Karpas-422 (cell line): ENCODE data around the gene ADAMTSL1. TPM values are rescaled to one million over a fixed set of nuclear protein-coding genes. Genes with fewer than 3 reads are reported as not detected.
A peak's percentile ranks its signal among the peaks of the same experiment; 100 is the strongest.

ENCODE experiments used
- DNase-seq: peaks from one replicate; pipeline ENCODE4 v3.0.0-alpha.2; 2015
- H2AFZ ChIP-seq: fragments of 200-600 bp; sonication (generic); 2 replicates; pipeline ENCODE4 v1.6.1; 2014; ENCODE audit warnings: antibody characterized with exemption, low read length, mixed read lengths
- H3K27ac ChIP-seq: fragments of 200-600 bp; sonication (generic); 2 replicates; pipeline ENCODE4 v1.5.1; 2014; ENCODE audit warnings: mild to moderate bottlenecking, low read length, moderate library complexity
- H3K27me3 ChIP-seq: fragments of 200-600 bp; sonication (generic); 2 replicates; pipeline ENCODE4 v1.6.1; 2014; ENCODE audit warnings: low read length, mixed read lengths
- H3K36me3 ChIP-seq: fragments of 200-600 bp; sonication (generic); 2 replicates; pipeline ENCODE4 v1.6.1; 2014; ENCODE audit warnings: low read length, mixed read lengths; ENCODE audit not compliant: insufficient read depth
- H3K4me1 ChIP-seq: fragments of 200-600 bp; sonication (generic); 2 replicates; pipeline ENCODE4 v1.6.1; 2014; ENCODE audit warnings: mild to moderate bottlenecking, low read length, mixed read lengths
- H3K4me2 ChIP-seq: fragments of 200-600 bp; sonication (generic); 2 replicates; pipeline ENCODE4 v1.6.1; 2014; ENCODE audit warnings: low read length, low read depth, mild to moderate bottlenecking; ENCODE audit not compliant: poor library complexity, severe bottlenecking
- H3K4me3 ChIP-seq: fragments of 200-600 bp; sonication (generic); 2 replicates; pipeline ENCODE4 v1.5.1; 2014; ENCODE audit warnings: mild to moderate bottlenecking, antibody characterized with exemption, low read length, mixed read lengths
- H3K79me2 ChIP-seq: fragments of 200-600 bp; sonication (generic); 2 replicates; pipeline ENCODE4 v1.6.1; 2014; ENCODE audit warnings: mild to moderate bottlenecking, low read length, mixed read lengths
- H3K9ac ChIP-seq: fragments of 200-600 bp; sonication (generic); 2 replicates; pipeline ENCODE4 v1.6.0; 2014; ENCODE audit warnings: low read length
- H3K9me2 ChIP-seq: fragments of 200-600 bp; sonication (generic), shearing (Covaris generic); replicated peaks from 2 replicates; pipeline ENCODE4 v1.6.0; 2014; ENCODE audit warnings: mild to moderate bottlenecking, low read length, moderate library complexity; ENCODE audit not compliant: insufficient read depth
- H3K9me3 ChIP-seq: fragments of 300-700, 200-600 bp; sonication (generic); 2 replicates; pipeline ENCODE4 v1.6.1; 2014; ENCODE audit warnings: low read length, mixed read lengths
- H4K20me1 ChIP-seq: fragments of 200-600 bp; sonication (generic); 2 replicates; pipeline ENCODE4 v1.6.1; 2014; ENCODE audit warnings: mild to moderate bottlenecking, antibody characterized with exemption, low read length, low read depth; ENCODE audit not compliant: insufficient read depth
- total RNA-seq: library from RNA; depleted of rRNA; stranded (reverse); fragments of >200 nt; shearing (Covaris generic); gene quantifications from 2 replicates; pipeline ENCODE4 v1.2.3, GENCODE V29; 2014; ENCODE audit warnings: low replicate concordance

ADAMTSL1 gene
- total RNA-seq, 1 experiment from 2014 or later, result 8.2 TPM

DNA sequence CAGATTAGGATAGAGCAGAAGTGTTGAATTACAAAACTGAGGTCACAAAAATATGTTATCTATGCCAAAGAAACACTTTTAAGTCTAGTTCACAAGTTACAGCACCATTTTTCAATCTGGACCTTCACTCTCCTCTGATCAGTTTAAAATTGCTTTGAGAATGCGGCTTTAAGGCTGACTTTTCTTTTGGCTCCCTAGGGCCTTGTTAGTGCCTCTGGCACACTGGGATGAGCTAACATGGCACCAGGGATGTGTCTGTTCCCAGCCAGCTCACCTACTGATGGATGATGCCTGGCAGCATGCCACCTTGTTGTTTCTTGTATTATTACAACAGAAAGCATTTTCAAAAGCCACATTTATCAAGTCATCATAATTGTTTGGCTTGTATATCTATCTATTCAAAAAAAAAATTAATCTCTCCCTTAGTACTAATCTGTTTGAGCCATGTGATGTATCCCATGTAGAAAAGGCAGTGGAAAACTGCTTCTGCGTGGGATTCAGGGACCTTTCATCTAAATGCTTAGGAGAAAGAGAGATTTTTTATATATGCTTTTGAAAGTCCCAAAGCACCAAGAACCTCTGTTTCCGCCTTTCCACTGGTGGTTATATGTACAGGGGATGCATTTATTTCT lies 46.6 kb downstream of the ADAMTSL1 start:
- no peaks in the 10 kb centered on the region for H3K27me3 ChIP-seq
- no peak overlapping the region for H2AFZ ChIP-seq
- no peaks in the 10 kb centered on the region for H3K79me2 ChIP-seq
- no peak overlapping the region for H3K4me3 ChIP-seq
- no peaks in the 10 kb centered on the region for H3K9me3 ChIP-seq
- H3K4me2 ChIP-seq, result no peak overlapping the region
- no peak for DNase-seq
- no peaks in the 10 kb centered on the region for H4K20me1 ChIP-seq
- H3K36me3 ChIP-seq, result no peaks in the 10 kb centered on the region
- no peak overlapping the region for H3K9ac ChIP-seq
- H3K4me1 ChIP-seq, result no peaks in the 10 kb centered on the region
- no peak overlapping the region for H3K27ac ChIP-seq
- no peaks in the 10 kb centered on the region for H3K9me2 ChIP-seq

DNA sequence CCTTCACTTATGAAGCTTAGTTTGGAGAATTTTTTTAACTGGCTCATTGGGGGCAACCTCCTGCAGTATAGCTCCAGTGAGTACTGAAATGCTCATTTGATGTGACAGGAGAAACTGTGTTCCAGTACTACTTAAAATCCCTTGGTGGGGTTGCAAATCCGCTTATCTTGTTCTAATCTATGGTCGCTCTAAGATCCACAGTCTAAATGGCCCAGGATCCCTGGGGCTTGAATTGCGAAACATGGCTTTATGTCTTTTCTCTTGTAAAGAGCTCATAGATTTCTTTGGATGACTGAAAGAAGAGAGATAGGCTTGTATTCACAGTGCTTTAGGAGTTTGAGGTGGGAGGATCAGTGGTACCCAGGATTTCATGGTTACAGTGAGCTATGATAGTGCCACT lies 52.7 kb downstream of the ADAMTSL1 start:
- no peak overlapping the region for H3K4me2 ChIP-seq
- H3K9me3 ChIP-seq, result no peaks in the 10 kb centered on the region
- H3K27ac ChIP-seq, result no peak overlapping the region
- no peak overlapping the region for H3K4me3 ChIP-seq
- H3K9ac ChIP-seq, result no peak overlapping the region
- H3K36me3 ChIP-seq, result no peaks in the 10 kb centered on the region
- no peaks in the 10 kb centered on the region for H3K9me2 ChIP-seq
- no peak overlapping the region for H2AFZ ChIP-seq
- no peaks in the 10 kb centered on the region for H3K79me2 ChIP-seq
- H4K20me1 ChIP-seq, result no peaks in the 10 kb centered on the region
- no peaks in the 10 kb centered on the region for H3K4me1 ChIP-seq
- no peaks in the 10 kb centered on the region for H3K27me3 ChIP-seq
- no peak for DNase-seq

DNA sequence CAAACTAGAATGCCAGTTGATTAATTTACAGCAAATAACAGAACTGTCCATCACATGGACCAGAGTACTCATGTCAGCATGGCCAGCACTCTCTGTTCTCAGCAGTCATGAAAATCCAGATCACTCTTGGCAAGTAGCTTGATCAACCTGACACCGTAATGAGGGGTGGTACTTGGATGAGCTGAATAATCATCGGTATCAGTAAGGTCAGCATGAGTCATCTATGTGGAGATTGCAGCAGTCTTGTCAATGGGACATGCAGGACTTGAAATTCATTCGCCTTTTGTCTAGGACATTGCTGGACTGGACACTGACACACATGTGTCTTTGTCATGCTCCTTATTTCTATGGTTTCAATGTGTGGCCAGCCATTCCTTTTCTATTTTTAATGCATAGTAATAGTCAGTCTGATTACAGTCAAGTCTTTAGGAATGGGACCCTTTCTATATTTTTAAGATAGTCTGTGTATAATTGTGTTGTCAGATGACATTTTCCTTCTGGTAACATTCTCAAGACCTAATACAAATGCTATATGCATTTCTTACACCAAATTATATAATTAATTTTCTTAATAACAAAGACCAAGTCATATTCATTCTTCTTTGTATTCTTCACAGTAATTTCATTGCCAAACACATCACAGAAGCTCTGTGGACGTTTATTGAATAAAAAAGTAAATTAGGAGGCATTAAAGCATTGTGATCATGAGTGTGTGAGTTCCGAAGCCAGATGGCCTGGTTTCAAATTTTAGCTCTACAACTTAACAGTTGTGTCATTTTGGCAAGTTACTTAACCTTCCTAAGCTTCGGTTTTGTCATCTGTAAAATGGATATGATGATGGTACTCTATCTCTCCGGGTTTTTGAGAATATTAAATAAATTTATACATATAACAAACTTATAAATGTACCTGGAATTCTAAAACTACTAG lies 57.4 kb downstream of the ADAMTSL1 start:
- H3K27ac ChIP-seq, result no peak overlapping the region
- no peak overlapping the region for H3K4me3 ChIP-seq
- H4K20me1 ChIP-seq, result no peaks in the 10 kb centered on the region
- no peak overlapping the region for H3K9ac ChIP-seq
- H2AFZ ChIP-seq, result no peak overlapping the region
- H3K36me3 ChIP-seq, result no peaks in the 10 kb centered on the region; the same call in 1 of the 2 replicates
- H3K27me3 ChIP-seq, result no peaks in the 10 kb centered on the region
- H3K9me3 ChIP-seq, result 0 out of 2 replicates have a peak, but pooled peaks cover 2% of the 10 kb centered on the region
- no peaks in the 10 kb centered on the region for H3K9me2 ChIP-seq
- no peak for DNase-seq
- no peak overlapping the region for H3K4me2 ChIP-seq
- H3K4me1 ChIP-seq, result no peaks in the 10 kb centered on the region
- H3K79me2 ChIP-seq, result no peaks in the 10 kb centered on the region

DNA sequence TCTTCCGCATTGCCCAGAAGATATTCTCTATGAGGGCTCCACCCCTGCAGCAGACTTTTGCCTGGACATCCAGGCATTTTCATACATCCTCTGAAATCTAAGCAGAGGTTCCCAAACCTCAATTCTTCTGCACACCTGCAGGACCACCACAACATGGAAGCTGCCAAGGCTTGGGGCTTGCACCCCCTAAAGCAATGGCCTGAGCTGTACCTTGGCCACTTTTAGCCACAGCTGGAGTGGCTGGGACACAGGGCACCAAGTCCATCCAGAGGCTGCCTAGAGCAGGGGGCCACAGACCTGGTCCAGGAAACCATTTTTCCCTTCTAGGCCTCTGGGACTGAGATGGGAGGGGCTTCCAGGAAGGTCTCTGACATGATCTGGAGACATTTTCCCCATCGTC lies 60.7 kb downstream of the ADAMTSL1 start:
- Histone ChIP-seq H3K4me2 (no peak overlapping the region), H2AFZ (no peak overlapping the region), H4K20me1 (no peaks in the 10 kb centered on the region), H3K79me2 (no peaks in the 10 kb centered on the region), H3K27ac (no peak overlapping the region), H3K9me2 (no peaks in the 10 kb centered on the region), H3K36me3 (no peaks in the 10 kb centered on the region; the same call in 1 of the 2 replicates), H3K27me3 (no peaks in the 10 kb centered on the region), H3K4me3 (no peak overlapping the region), H3K9me3 (0 out of 2 replicates have a peak, but pooled peaks cover 2% of the 10 kb centered on the region), H3K4me1 (no peaks in the 10 kb centered on the region), H3K9ac (no peak overlapping the region)
- DNase-seq, result no peak

DNA sequence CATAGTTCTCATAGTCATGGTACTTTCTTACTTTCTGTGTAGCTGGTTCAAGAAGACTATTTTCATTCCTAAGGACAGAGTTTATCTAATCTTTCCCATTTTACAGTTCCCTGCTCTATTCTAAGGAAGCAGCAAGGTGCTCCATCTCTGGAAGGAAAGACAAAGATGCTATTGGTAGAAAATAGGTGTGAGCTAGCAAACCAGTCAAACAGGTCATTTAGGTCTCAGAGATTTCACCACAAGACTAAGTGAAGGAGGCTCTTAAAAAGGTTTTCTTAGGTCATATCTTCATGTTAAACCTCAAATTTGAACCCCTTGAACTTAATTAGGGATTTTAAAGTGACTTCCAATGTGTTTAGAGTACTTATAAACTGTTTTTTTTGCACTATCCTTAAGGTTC lies 62.6 kb downstream of the ADAMTSL1 start:
- no peaks in the 10 kb centered on the region for H3K9me2 ChIP-seq
- H3K27me3 ChIP-seq, result no peaks in the 10 kb centered on the region
- H3K36me3 ChIP-seq, result no peaks in the 10 kb centered on the region; the same call in 1 of the 2 replicates
- 0 out of 2 replicates have a peak, but pooled peaks cover 2% of the 10 kb centered on the region for H3K9me3 ChIP-seq
- no peak overlapping the region for H2AFZ ChIP-seq
- DNase-seq, result no peak
- H3K4me1 ChIP-seq, result no peaks in the 10 kb centered on the region
- H3K4me3 ChIP-seq, result no peak overlapping the region
- no peak overlapping the region for H3K4me2 ChIP-seq
- no peak overlapping the region for H3K9ac ChIP-seq
- no peaks in the 10 kb centered on the region for H4K20me1 ChIP-seq
- no peak overlapping the region for H3K27ac ChIP-seq
- no peaks in the 10 kb centered on the region for H3K79me2 ChIP-seq

DNA sequence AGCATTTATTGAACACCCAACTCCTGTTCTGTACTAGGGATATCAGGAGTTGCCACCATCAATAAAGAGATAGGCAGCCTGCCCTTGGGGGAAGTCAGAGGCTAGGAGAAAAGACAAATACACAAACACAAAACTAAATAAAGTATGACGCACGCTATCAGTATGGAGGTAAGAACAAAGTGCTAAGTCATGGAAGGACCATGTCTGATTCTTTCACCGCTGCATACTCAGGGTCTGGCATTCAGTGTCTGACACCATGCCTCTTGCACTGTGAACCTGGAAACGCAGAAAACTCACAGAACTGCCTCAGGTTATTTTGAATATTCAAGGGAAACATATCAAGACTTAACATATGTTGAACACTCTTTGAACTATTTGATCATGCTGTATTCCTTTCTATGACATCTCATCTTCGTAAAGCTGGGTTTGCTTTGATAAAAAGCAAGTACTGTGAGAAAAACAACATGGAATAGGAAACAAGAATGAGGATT lies 65.3 kb downstream of the ADAMTSL1 start:
- no peak for DNase-seq
- Histone ChIP-seq H3K9ac (no peak overlapping the region), H2AFZ (no peak overlapping the region), H3K27me3 (no peaks in the 10 kb centered on the region), H3K79me2 (no peaks in the 10 kb centered on the region), H3K4me2 (no peak overlapping the region), H3K4me3 (no peak overlapping the region), H3K9me3 (0 out of 2 replicates have a peak, but pooled peaks cover 2% of the 10 kb centered on the region), H3K27ac (no peak overlapping the region), H3K4me1 (no peaks in the 10 kb centered on the region), H3K36me3 (no peaks in the 10 kb centered on the region), H3K9me2 (no peaks in the 10 kb centered on the region), H4K20me1 (no peaks in the 10 kb centered on the region)

DNA sequence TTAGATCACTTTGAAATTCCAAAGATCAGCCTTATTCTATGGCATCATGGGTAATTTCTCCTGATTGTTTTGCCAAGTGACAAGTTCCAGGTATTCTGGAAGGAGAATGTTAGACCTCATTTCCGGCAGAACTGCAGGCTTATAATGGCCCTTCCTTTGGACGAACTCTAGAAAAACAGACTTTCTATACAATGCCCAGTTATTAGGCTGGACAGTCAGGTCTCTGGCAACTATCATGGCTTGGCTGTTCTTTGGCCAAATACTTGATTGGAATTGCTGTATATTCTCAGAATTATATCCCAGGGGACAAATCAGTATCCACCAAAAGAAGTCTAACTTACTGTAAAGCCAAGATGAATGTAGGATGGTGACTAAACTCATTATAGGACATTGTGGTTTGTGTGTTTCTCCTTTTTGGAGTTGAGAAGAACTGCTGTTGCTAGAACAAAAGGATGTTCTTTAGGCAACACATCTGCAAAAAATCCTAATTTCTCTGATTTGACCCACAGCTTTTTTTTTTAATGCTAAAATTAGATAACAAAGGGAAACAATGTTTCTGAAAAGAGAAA lies 69.0 kb downstream of the ADAMTSL1 start:
- H2AFZ ChIP-seq, result no peak overlapping the region
- no peak overlapping the region for H3K4me2 ChIP-seq
- DNase-seq, result peak; percentile 29

More for the DNA sequence above, 69.0 kb downstream of the ADAMTSL1 start:
- H3K36me3 ChIP-seq, result no peaks in the 10 kb centered on the region
- no peaks in the 10 kb centered on the region for H3K79me2 ChIP-seq
- no peaks in the 10 kb centered on the region for H3K27me3 ChIP-seq
- no peaks in the 10 kb centered on the region for H3K9me2 ChIP-seq
- H3K4me1 ChIP-seq, result no peaks in the 10 kb centered on the region
- no peak overlapping the region for H3K27ac ChIP-seq
- H3K9me3 ChIP-seq, result no peaks in the 10 kb centered on the region
- H3K9ac ChIP-seq, result no peak overlapping the region
- no peak overlapping the region for H3K4me3 ChIP-seq
- no peaks in the 10 kb centered on the region for H4K20me1 ChIP-seq
